ENCODE results near the gene ERCC2.

DNA sequence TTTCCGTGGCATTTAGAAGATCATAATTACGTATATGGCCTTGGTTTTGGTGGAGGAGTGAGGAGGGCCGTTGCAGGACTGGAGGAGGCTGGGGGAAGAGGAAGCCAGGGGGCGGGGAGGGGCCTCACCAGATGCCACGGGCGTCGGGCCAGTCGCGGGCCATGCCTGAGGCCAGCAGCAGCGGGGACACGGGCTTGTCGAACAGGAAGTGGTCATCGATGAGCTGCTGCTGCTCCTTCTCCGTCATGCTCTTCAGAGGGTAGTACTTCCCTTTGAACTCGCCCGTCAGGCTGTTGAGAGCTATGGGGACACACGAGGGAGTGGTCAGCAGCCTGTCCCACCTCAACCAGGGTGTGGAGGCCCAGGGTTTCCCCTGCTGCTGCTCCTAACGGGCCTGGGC is 58.8 kb downstream of the ERCC2 start:
- TF ChIP-seq, protein P1, sequence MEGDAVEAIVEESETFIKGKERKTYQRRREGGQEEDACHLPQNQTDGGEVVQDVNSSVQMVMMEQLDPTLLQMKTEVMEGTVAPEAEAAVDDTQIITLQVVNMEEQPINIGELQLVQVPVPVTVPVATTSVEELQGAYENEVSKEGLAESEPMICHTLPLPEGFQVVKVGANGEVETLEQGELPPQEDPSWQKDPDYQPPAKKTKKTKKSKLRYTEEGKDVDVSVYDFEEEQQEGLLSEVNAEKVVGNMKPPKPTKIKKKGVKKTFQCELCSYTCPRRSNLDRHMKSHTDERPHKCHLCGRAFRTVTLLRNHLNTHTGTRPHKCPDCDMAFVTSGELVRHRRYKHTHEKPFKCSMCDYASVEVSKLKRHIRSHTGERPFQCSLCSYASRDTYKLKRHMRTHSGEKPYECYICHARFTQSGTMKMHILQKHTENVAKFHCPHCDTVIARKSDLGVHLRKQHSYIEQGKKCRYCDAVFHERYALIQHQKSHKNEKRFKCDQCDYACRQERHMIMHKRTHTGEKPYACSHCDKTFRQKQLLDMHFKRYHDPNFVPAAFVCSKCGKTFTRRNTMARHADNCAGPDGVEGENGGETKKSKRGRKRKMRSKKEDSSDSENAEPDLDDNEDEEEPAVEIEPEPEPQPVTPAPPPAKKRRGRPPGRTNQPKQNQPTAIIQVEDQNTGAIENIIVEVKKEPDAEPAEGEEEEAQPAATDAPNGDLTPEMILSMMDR (IDR thresholded peaks at IDR 0.05), result no peak
- TF ChIP-seq POLR2A (IDR thresholded peaks at IDR 0.05), result no peak
